A549 (cell line): ENCODE results near the gene ANKS6. TPM values are rescaled to one million over a fixed set of nuclear protein-coding genes. Genes with fewer than 3 reads are reported as not detected.

Experiments used
- ATAC-seq, 2 experiments: fragments of 200-7000 bp in 1 of 2; fragments of >200 bp in 1 of 2; cut with Nextera tagmentation in 1 of 2; cut with Tn5 transposase in 1 of 2; 3 replicates each; pipeline versions ENCODE4 v1.8.0 to v1.9.1; 2018 to 2020; ENCODE audit warnings: mild to moderate bottlenecking in 1 of 2, moderate library complexity in 1 of 2
- CTCF ChIA-PET: fragments of 300-600 bp; sonication (Branson Sonifier 250); formaldehyde crosslinking; extraction: SDS; loops from one replicate; lab custom pipeline; 2021; ENCODE audit warnings: antibody characterized with exemption, inconsistent platforms; lab: Yijun Ruan, JAX
- POLR2A ChIA-PET: fragments of 350-600 bp; formaldehyde crosslinking; extraction: SDS; loops from one replicate; lab custom pipeline; 2021; ENCODE audit warnings: antibody characterized with exemption, inconsistent platforms; lab: Yijun Ruan, JAX
- DNase-seq, 2 experiments: peaks; one replicate each; pipeline versions ENCODE4 v3.0.0 to v3.0.0-alpha.2; 2011 to 2016; ENCODE audit warnings: low read depth in 1 of 2, low spot score in 1 of 2
- FAIRE-seq: peaks from 2 replicates; lab custom pipeline; 2011; peaks lifted over from hg19 to GRCh38; lab: Jason Lieb, UNC
- H3K27ac ChIP-seq, 2 experiments: fragments of >200 bp; sonication (Bioruptor Twin); formaldehyde crosslinking; 3 replicates each; pipeline ENCODE4 v1.5.1; 2016 to 2017
- H3K4me1 ChIP-seq: fragments of >200 bp; sonication (Bioruptor Twin); formaldehyde crosslinking; 3 replicates; pipeline ENCODE4 v1.6.1; 2016
- H3K4me2 ChIP-seq: fragments of >200 bp; sonication (Bioruptor Twin); formaldehyde crosslinking; 3 replicates; pipeline ENCODE4 v1.6.1; 2016
- H3K4me3 ChIP-seq: fragments of >200 bp; sonication (Bioruptor Twin); formaldehyde crosslinking; 3 replicates; pipeline ENCODE4 v1.5.1; 2016
- H3K9me3 ChIP-seq: fragments of >200 bp; sonication (Bioruptor Twin); formaldehyde crosslinking; 3 replicates; pipeline ENCODE4 v1.6.1; 2016
- BCL3 ChIP-seq: fragments of >200 bp; sonication (Bioruptor Twin); formaldehyde crosslinking; IDR thresholded peaks from 3 replicates; pipeline ENCODE4 v1.6.1; 2016
- BHLHE40 ChIP-seq: IDR thresholded peaks from 2 replicates; pipeline ENCODE4 v1.6.1; 2012; ENCODE audit warnings: low read depth, low read length, inconsistent platforms
- CBX2 ChIP-seq: fragments of 200-600 bp; sonication (generic); IDR thresholded peaks from 2 replicates; pipeline ENCODE4 v1.6.1; 2016; ENCODE audit warnings: low read depth, mild to moderate bottlenecking, borderline replicate concordance
- CHD2 ChIP-seq: fragments of 150-350 bp; IDR thresholded peaks from 2 replicates; pipeline ENCODE4 v1.6.1; 2014; ENCODE audit warnings: low read length; ENCODE audit not compliant: partially characterized antibody
- CHD4 ChIP-seq: fragments of 200-600 bp; sonication (generic); IDR thresholded peaks from 2 replicates; pipeline ENCODE4 v1.6.1; 2016; ENCODE audit warnings: antibody characterized with exemption, mild to moderate bottlenecking, borderline replicate concordance
- EHMT2 ChIP-seq: fragments of 200-600 bp; sonication (generic); IDR thresholded peaks from 2 replicates; pipeline ENCODE4 v1.6.1; 2016; ENCODE audit warnings: antibody characterized with exemption, low read depth, mild to moderate bottlenecking, moderate library complexity
- ELK1 ChIP-seq: fragments of 150-350 bp; IDR thresholded peaks from 2 replicates; pipeline ENCODE4 v1.6.1; 2014; ENCODE audit warnings: low read depth, mild to moderate bottlenecking, low read length
- ESRRA ChIP-seq: fragments of 150-350 bp; IDR thresholded peaks from 2 replicates; pipeline ENCODE4 v1.6.1; 2014; ENCODE audit warnings: mild to moderate bottlenecking, low read length, borderline replicate concordance
- GATA3 ChIP-seq: IDR thresholded peaks from 2 replicates; pipeline ENCODE4 v1.6.1; 2012; ENCODE audit warnings: borderline replicate concordance
- HDAC2 ChIP-seq: fragments of 200-600 bp; sonication (generic); IDR thresholded peaks from 2 replicates; pipeline ENCODE4 v1.6.1; 2016
- HES2 ChIP-seq: fragments of >200 bp; sonication (Bioruptor Twin); formaldehyde crosslinking; IDR thresholded peaks from 2 replicates; pipeline ENCODE4 v1.6.1; 2016
- HEYL ChIP-seq: fragments of 250-450 bp; sonication (Bioruptor Pico); IDR thresholded peaks from 2 replicates; pipeline ENCODE4 v1.8.0; 2021; ENCODE audit warnings: mild to moderate bottlenecking, moderate library complexity
- HOXB13 ChIP-seq: fragments of 250-450 bp; sonication (Bioruptor Pico); IDR thresholded peaks from 2 replicates; pipeline ENCODE4 v1.5.0; 2020; ENCODE audit warnings: low read depth, mild to moderate bottlenecking, moderate library complexity
- HOXB5 ChIP-seq: fragments of 250-450 bp; sonication (Bioruptor Pico); IDR thresholded peaks from 2 replicates; pipeline ENCODE4 v1.5.0; 2020; ENCODE audit warnings: mild to moderate bottlenecking, moderate library complexity
- JUN ChIP-seq, 2 experiments: fragments of >200 bp; sonication (Bioruptor Twin); formaldehyde crosslinking; IDR thresholded peaks; 2 replicates in 1 of 2; 3 replicates in 1 of 2; pipeline ENCODE4 v1.6.1; 2016 to 2017
- JUNB ChIP-seq: fragments of >200 bp; sonication (Bioruptor Twin); formaldehyde crosslinking; IDR thresholded peaks from 2 replicates; pipeline ENCODE4 v1.6.1; 2016
- KDM5A ChIP-seq: fragments of 200-600 bp; sonication (generic); IDR thresholded peaks from 2 replicates; pipeline ENCODE4 v1.6.1; 2016; ENCODE audit warnings: antibody characterized with exemption, mild to moderate bottlenecking
- MAX ChIP-seq: IDR thresholded peaks from 2 replicates; pipeline ENCODE4 v1.6.1; 2012
- NFE2L2 ChIP-seq: fragments of 150-350 bp; conservative IDR thresholded peaks from 2 replicates; pipeline ENCODE4 v1.6.1; 2014; ENCODE audit warnings: low read length
- NPAS2 ChIP-seq: fragments of 250-450 bp; sonication (Bioruptor Pico); IDR thresholded peaks from 2 replicates; pipeline ENCODE4 v1.8.0; 2022; ENCODE audit warnings: mild to moderate bottlenecking, moderate library complexity, borderline replicate concordance
- NR3C1 ChIP-seq: fragments of >200 bp; sonication (Bioruptor Twin); formaldehyde crosslinking; IDR thresholded peaks from 3 replicates; pipeline ENCODE4 v1.6.1; 2017
- PBX3 ChIP-seq: IDR thresholded peaks from 2 replicates; pipeline ENCODE4 v1.6.1; 2012
- POLR2A ChIP-seq: IDR thresholded peaks from 2 replicates; pipeline ENCODE4 v1.6.1; 2012; ENCODE audit warnings: mild to moderate bottlenecking, low read length
- RARB ChIP-seq: fragments of 250-450 bp; sonication (Bioruptor Pico); IDR thresholded peaks from 2 replicates; pipeline ENCODE4 v1.8.0; 2021; ENCODE audit warnings: mild to moderate bottlenecking, moderate library complexity
- RCOR1 ChIP-seq: fragments of 150-350 bp; IDR thresholded peaks from 2 replicates; pipeline ENCODE4 v1.6.1; 2014; ENCODE audit warnings: antibody characterized with exemption, low read length, low read depth
- REST ChIP-seq: fragments of 200-600 bp; sonication (generic); IDR thresholded peaks from 2 replicates; pipeline ENCODE4 v1.6.1; 2016; ENCODE audit warnings: antibody characterized with exemption, mild to moderate bottlenecking, moderate library complexity
- RFX5 ChIP-seq: fragments of 450-650 bp; IDR thresholded peaks from 2 replicates; pipeline ENCODE4 v1.7.1; 2014; ENCODE audit warnings: antibody characterized with exemption, mild to moderate bottlenecking, moderate library complexity
- RNF2 ChIP-seq: fragments of 200-600 bp; sonication (generic); IDR thresholded peaks from 2 replicates; pipeline ENCODE4 v1.6.1; 2016; ENCODE audit warnings: low read depth, mild to moderate bottlenecking, antibody characterized with exemption, moderate library complexity, borderline replicate concordance
- SMC3 ChIP-seq: fragments of >200 bp; sonication (Bioruptor Twin); formaldehyde crosslinking; IDR thresholded peaks from 3 replicates; pipeline ENCODE4 v1.6.1; 2018; ENCODE audit warnings: inconsistent platforms
- TFCP2L1 ChIP-seq: fragments of 250-450 bp; sonication (Bioruptor Pico); IDR thresholded peaks from 2 replicates; pipeline ENCODE4 v1.5.0; 2021; ENCODE audit warnings: mild to moderate bottlenecking
- USF2 ChIP-seq: fragments of 450-650 bp; IDR thresholded peaks from 2 replicates; pipeline ENCODE4 v1.6.1; 2014; ENCODE audit warnings: antibody characterized with exemption
- ZC3H11A ChIP-seq: fragments of 450-650 bp; IDR thresholded peaks from 2 replicates; pipeline ENCODE4 v1.6.1; 2014; ENCODE audit warnings: antibody characterized with exemption, mild to moderate bottlenecking
- ZNF302 ChIP-seq: fragments of 250-450 bp; sonication (Bioruptor Pico); IDR thresholded peaks from 2 replicates; pipeline ENCODE4 v1.9.0; 2021; ENCODE audit warnings: inconsistent platforms, mild to moderate bottlenecking, moderate library complexity
- WGBS: methylation state at CpG from one replicate; pipeline ENCODE4 v1.1.6; 2017; ENCODE audit errors: missing lambda C conversion rate; 5-methylcytosine and 5-hydroxymethylcytosine counted together
- polyA minus RNA-seq: library from RNA; depleted of rRNA, polyadenylated mRNA; stranded (reverse); fragments of >200 nt; gene quantifications from 2 replicates; pipeline ENCODE4 v1.2.3, GENCODE V29; 2011; rRNA and poly(A)+ RNA removed
- polyA plus RNA-seq, 4 experiments: library from polyadenylated mRNA; depleted of rRNA in 3 of 4; stranded (reverse); fragments of >200 nt; fragmentation: RNase III in 1 of 4; extraction: RNeasy Plus Mini Kit Qiagen cat#74134 plus additional on column Dnase treatment in 1 of 4; gene quantifications; 2 replicates in 3 of 4; 3 replicates in 1 of 4; pipeline ENCODE4 v1.2.3, GENCODE V29; 2011 to 2017

Gene ANKS6
- 15.2 and 17.7 TPM in 2 replicates for polyA plus RNA-seq (2011; rRNA removed)
- 38.5 and 39.6 TPM in 2 replicates for polyA plus RNA-seq (2012; cell fraction: cytosol; rRNA removed)
- 58.3 and 75.1 TPM in 2 replicates for polyA plus RNA-seq (2012; cell fraction: nucleus; rRNA removed)
- polyA plus RNA-seq (2017; fragmentation: RNase III; extraction: RNeasy Plus Mini Kit Qiagen cat#74134 plus additional on column Dnase treatment) = 14.4 to 16.3 TPM (median 14.7 TPM) in 3 replicates
- 15.6 and 21.6 TPM in 2 replicates for polyA minus RNA-seq

- 26% methylated on average over 28 of the region's 86 CpGs for WGBS
- POLR2A ChIA-PET = no interaction called here
- ATAC-seq (peak; percentile 81 to 95), DNase-seq (peak; percentile 71 to 87), FAIRE-seq (no peak)
- Histone ChIP-seq H3K4me1 (peaks cover 14% of the 10 kb centered on the region; the same call in 2 of the 3 replicates), H3K4me2 (peak within 1 kb of the TSS; percentile 90), H3K9me3 (peaks cover 16% of the 10 kb centered on the region), H3K4me3 (peak within 1 kb of the TSS; percentile 68), H3K27ac (peak within 1 kb of the TSS; percentile 70 to 94)
- CTCF ChIA-PET = interaction anchor here (0.6 to 4.4 kb wide), 7 partner anchors 11 to 592 kb away, joined by 3 to 41 read pairs (median 4); partner anchors contain the start of gene GALNT12
- TF ChIP-seq BHLHE40 = no peak
- no peak for TF ChIP-seq HDAC2
- no peak for TF ChIP-seq REST
- TF ChIP-seq POLR2A = peak; percentile 75
- no peak for TF ChIP-seq CBX2
- TF ChIP-seq HOXB5 (CRISPR knock-in tag) = peak; percentile 92
- no peak for TF ChIP-seq ZC3H11A
- TF ChIP-seq CHD2 = no peak
- no peak for TF ChIP-seq EHMT2
- no peak; the same call in 1 of the 2 replicates for TF ChIP-seq MAX
- no peak for TF ChIP-seq ESRRA
- no peak for TF ChIP-seq PBX3
- no peak for TF ChIP-seq ZNF302 (CRISPR knock-in tag)
- no peak for TF ChIP-seq ELK1
- no peak for TF ChIP-seq NR3C1
- no peak for TF ChIP-seq GATA3
- TF ChIP-seq USF2 = no peak
- no peak for TF ChIP-seq HOXB13 (CRISPR knock-in tag)
- TF ChIP-seq RCOR1 = no peak
- no peak for TF ChIP-seq JUNB
- TF ChIP-seq KDM5A = no peak
- TF ChIP-seq CHD4 = no peak
- no peak for TF ChIP-seq TFCP2L1 (CRISPR knock-in tag)
- no peak for TF ChIP-seq HES2
- TF ChIP-seq HEYL = no peak; the same call in 1 of the 2 replicates
- TF ChIP-seq NFE2L2 = no peak
- peak; percentile 27; the same call in 1 of the 3 replicates for TF ChIP-seq SMC3
- TF ChIP-seq BCL3 = 0 out of 3 replicates have a peak, but pooled peaks have one; percentile 34
- no peak for TF ChIP-seq RNF2
- TF ChIP-seq NPAS2 (CRISPR knock-in tag) = no peak
- TF ChIP-seq RARB (CRISPR knock-in tag) = no peak
- TF ChIP-seq JUN (IDR thresholded peaks at IDR 0.05) = peak; percentile 47 to 78; a peak in 4 of 5 replicates
- no peak for TF ChIP-seq RFX5
Observed at GRCh38 chr9:98796364-98797101, at the start of gene ANKS6. Gene ANKS6 (minus strand): TSS chr9:98796555. CDS start chr9:98796491, 64 bp downstream.
